HG03442 (cell line): ENCODE results near the gene MMD2.
A peak's percentile ranks its signal among the peaks of the same experiment; 100 is the strongest.
"Not testable (repeated sequence)": the region's sequence is repeated elsewhere in the genome, so short reads cannot be mapped to it uniquely, and the experiment has no call there.

Source experiments
- ATAC-seq: cut with Tn5 transposase; IDR thresholded peaks from one replicate; pipeline ENCODE4 v1.9.1; 2021; ENCODE audit warnings: mild to moderate bottlenecking, moderate library complexity; ENCODE audit not compliant: unreplicated experiment

Gene MMD2

GRCh38 chr7:4895766-4896165 lies 63.2 kb downstream of the MMD2 start:
- no peak for ATAC-seq

GRCh38 chr7:4894482-4894881 lies 64.5 kb downstream of the MMD2 start:
- ATAC-seq: no peak

GRCh38 chr7:4893929-4894475 lies 65.0 kb downstream of the MMD2 start:
- no peak for ATAC-seq

GRCh38 chr7:4893188-4893587 lies 65.8 kb downstream of the MMD2 start:
- not testable (repeated sequence) for ATAC-seq

GRCh38 chr7:4891522-4891921 lies 67.5 kb downstream of the MMD2 start:
- ATAC-seq: not testable (repeated sequence)

- ATAC-seq: no peak
These were observed 69.3 kb downstream of the MMD2 start for GRCh38 chr7:4889682-4890081.

- ATAC-seq: no peak
These were observed 70.8 kb downstream of the MMD2 start for GRCh38 chr7:4888161-4888560.

- no peak for ATAC-seq
These were observed 72.3 kb downstream of the MMD2 start for GRCh38 chr7:4886671-4887070.

- no peak for ATAC-seq
These were observed 73.6 kb downstream of the MMD2 start for GRCh38 chr7:4885317-4885807.

- ATAC-seq: no peak
These were observed 74.8 kb downstream of the MMD2 start for GRCh38 chr7:4884164-4884563.

- ATAC-seq: peak; percentile 61
These were observed 75.4 kb downstream of the MMD2 start, which contains the start of gene RADIL for GRCh38 chr7:4883372-4884144. RADIL (minus strand) TSS chr7:4883716; CDS start chr7:4878139, 5,577 bp downstream.

- ATAC-seq: no peak
These were observed 76.0 kb downstream of the MMD2 start for GRCh38 chr7:4883033-4883371.

GRCh38 chr7:4882169-4883032 lies 76.6 kb downstream of the MMD2 start:
- ATAC-seq: no peak

GRCh38 chr7:4880218-4880617 lies 78.8 kb downstream of the MMD2 start:
- no peak for ATAC-seq

- no peak for ATAC-seq
These were observed 79.4 kb downstream of the MMD2 start for GRCh38 chr7:4879396-4880081.

- no peak for ATAC-seq
These were observed 80.4 kb downstream of the MMD2 start for GRCh38 chr7:4878336-4879335.

GRCh38 chr7:4876586-4876985 lies 82.4 kb downstream of the MMD2 start:
- ATAC-seq: no peak

GRCh38 chr7:4875391-4875790 lies 83.6 kb downstream of the MMD2 start:
- ATAC-seq: no peak

- ATAC-seq: no peak
These were observed 85.7 kb downstream of the MMD2 start for GRCh38 chr7:4873071-4873944.
